GM19099 (cell line): ENCODE results near the gene TDRD12.
A peak's percentile ranks its signal among the peaks of the same experiment; 100 is the strongest.

Source experiments
- POLR2A ChIP-seq: IDR thresholded peaks from 3 replicates; pipeline ENCODE4 v1.6.1; 2011; ENCODE audit warnings: low read depth; ENCODE audit not compliant: insufficient read length; ENCODE audit errors: extremely low read depth

TDRD12 gene

GRCh38 chr19:32719611-32720059 is at the start of gene TDRD12:
Gene TDRD12, plus strand, starts transcription at chr19:32719767. Its CDS starts 306 bp downstream, at chr19:32720073.
- no peak for TF ChIP-seq POLR2A

GRCh38 chr19:32671883-32672593 is 47.5 kb upstream of the TDRD12 start:
- no peak for TF ChIP-seq POLR2A

- no peak for TF ChIP-seq POLR2A
Observed at GRCh38 chr19:32672841-32673240, 46.7 kb upstream of the TDRD12 start.

- no peak for TF ChIP-seq POLR2A
Observed at GRCh38 chr19:32673573-32673972, 46.0 kb upstream of the TDRD12 start.

GRCh38 chr19:32674153-32674930 is 45.2 kb upstream of the TDRD12 start:
- no peak for TF ChIP-seq POLR2A

- TF ChIP-seq POLR2A: peak; percentile 72
Observed at GRCh38 chr19:32674931-32675719, 44.4 kb upstream of the TDRD12 start, which contains the start of gene ANKRD27. Gene ANKRD27, minus strand, starts transcription at chr19:32675180. Its CDS starts 16,165 bp downstream, at chr19:32659015.

GRCh38 chr19:32675720-32676185 is 43.8 kb upstream of the TDRD12 start, which contains the start of gene RGS9BP:
Gene RGS9BP, plus strand, starts transcription at chr19:32675848. Its CDS starts 416 bp downstream, at chr19:32676264.
- no peak for TF ChIP-seq POLR2A

GRCh38 chr19:32676186-32676894 is 43.2 kb upstream of the TDRD12 start:
- TF ChIP-seq POLR2A: no peak

GRCh38 chr19:32676895-32677359 is 42.6 kb upstream of the TDRD12 start:
- TF ChIP-seq POLR2A: no peak

GRCh38 chr19:32677657-32678056 is 41.9 kb upstream of the TDRD12 start:
- no peak for TF ChIP-seq POLR2A

- TF ChIP-seq POLR2A: no peak
Observed at GRCh38 chr19:32680986-32681385, 38.6 kb upstream of the TDRD12 start.

- TF ChIP-seq POLR2A: no peak
Observed at GRCh38 chr19:32682317-32682716, 37.2 kb upstream of the TDRD12 start.

GRCh38 chr19:32686847-32687475 is 32.6 kb upstream of the TDRD12 start:
- TF ChIP-seq POLR2A: no peak

GRCh38 chr19:32687681-32688080 is 31.9 kb upstream of the TDRD12 start:
- TF ChIP-seq POLR2A: no peak
